GM21381 (cell line): Measurements from ENCODE around the gene ENGASE.

Source experiments
- ATAC-seq: cut with Tn5 transposase; IDR thresholded peaks from one replicate; pipeline ENCODE4 v1.9.1; 2021; ENCODE audit warnings: mild to moderate bottlenecking, moderate library complexity; ENCODE audit not compliant: unreplicated experiment

Gene ENGASE

GRCh38 chr17:79091226-79091670 lies 16.6 kb downstream of the ENGASE start:
- ATAC-seq = no peak

- ATAC-seq = no peak
These were observed 17.9 kb downstream of the ENGASE start for GRCh38 chr17:79092567-79092966.

DNA sequence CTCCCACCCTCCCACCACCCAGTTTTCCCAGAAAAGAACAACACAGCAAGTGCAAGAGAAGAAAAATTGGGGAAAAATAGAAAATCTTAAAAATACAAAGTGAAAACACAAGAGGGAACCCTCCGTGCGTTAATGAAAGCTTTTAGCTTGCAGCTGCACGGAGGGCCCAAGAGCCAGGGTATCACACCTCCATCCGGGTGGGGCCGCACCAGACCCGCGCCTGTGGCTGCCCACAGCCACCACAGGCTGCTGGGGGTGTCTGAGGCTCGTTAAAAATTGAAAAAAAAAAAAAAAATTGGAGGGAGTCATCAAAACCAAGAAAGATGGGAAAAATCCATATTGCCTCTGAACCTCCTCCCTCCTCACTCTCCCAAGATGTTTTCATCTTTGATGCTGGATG lies 18.6 kb downstream of the ENGASE start:
- ATAC-seq = no peak

DNA sequence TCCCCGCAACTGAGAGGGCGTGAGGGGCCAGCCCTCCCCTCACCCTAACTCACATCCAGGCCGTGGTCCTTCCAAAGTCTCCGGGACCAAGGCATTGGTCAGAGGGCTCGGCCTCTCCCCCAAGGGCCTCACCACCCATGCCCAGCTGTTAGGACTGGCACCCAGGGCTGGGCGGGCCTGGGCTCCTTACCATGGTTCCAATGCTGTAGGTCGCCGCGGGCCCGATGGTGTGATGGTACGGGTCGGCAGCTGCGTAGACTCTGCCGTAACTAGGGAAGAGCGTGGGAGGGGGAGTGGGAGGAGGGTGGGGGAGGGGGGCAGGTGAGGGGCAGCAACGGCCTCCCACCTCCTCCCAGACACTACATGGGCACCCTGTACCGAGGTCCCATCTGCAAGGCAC lies 19.6 kb downstream of the ENGASE start:
- no peak for ATAC-seq

DNA sequence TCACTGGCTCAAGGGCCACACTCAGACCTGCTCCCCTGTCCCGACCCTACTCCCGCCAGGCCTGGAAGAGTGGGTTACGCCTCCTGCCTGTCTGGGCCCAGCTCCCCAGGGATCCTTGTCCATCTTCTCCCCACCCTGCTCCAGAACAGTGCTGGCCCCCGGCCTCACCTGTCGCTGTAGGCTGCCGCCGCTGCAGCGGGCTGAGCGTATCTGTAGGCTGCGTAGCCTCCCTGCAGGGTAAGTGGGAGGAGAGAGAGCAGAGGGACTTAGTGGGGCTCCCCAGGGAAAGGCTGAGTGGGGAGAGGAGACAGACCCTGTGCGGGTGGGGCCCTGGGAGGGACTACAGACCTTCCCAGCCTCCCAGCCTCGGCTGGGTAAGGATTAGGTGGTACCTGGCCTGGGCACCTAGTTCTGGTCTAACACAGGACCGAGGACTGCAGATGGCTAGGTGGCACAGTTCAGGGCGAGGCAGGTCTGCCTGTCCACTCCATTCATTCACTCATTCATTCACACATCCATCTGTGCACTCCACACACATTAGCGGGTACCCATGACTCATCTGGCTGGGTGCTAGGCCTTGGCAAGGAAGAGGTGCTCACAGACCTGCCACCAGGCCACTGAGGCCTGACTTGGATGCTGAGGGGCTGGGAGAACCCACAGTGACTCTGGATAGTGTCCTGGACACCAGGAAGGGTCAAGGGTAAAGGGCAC lies 20.9 kb downstream of the ENGASE start:
- no peak for ATAC-seq

DNA sequence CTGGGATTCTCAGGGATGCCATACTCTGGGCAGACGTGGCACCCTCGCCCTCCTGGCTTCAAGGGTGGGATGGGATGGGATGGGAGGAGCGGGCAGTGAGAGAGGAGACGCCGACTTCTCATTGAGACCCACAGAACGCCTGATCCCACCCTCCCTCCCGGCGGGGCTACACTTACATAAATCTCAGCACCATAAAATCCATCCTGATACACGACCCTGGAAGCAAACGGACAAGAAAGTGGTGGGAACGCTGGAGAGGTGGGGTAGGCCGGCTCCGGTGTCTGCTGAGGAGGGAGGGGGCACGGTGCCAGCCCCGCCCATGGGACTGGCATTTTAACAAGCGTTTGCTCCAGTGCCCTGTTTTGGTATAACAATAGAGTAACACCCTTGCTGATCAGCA lies 21.9 kb downstream of the ENGASE start:
- ATAC-seq = no peak

DNA sequence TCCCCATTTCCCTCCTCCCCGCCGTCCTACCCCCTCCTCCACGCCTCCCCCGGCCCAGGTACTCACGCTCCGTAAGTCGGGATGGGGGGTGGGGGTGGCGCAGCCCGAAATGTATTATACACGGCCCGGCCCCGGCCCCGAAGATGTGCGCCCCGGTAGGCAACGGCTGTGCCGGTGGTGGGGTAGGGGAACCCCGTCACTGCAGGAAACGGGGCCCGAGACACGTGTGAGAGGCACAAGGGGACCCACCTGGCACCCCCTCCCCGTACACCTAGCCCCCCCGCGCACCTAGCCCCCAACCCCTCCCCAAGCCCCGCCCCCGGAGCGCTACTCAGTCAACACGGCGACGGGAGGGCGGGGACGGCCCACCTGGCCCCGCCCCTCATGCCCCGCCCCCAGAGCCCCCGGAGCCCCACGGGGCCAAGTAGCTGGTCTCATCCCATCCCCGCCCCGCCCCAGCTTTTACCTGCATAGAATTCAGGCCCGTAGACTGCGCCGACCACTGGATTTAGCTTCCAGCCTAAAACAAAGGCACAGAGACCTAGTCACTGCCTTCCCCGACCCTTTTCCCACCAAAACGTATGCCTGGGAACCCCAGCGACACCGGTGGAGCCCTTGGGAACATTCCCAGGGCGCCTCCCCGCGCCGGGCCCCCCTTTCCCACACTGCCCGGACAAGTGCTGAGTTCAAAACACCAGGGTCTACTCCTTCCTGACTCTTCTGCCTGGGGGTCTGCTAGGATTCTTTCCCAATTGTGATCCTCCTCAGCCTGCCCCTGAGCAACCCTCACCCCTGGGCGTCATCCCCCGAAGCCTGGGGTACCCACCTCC lies 22.8 kb downstream of the ENGASE start:
- ATAC-seq = no peak

DNA sequence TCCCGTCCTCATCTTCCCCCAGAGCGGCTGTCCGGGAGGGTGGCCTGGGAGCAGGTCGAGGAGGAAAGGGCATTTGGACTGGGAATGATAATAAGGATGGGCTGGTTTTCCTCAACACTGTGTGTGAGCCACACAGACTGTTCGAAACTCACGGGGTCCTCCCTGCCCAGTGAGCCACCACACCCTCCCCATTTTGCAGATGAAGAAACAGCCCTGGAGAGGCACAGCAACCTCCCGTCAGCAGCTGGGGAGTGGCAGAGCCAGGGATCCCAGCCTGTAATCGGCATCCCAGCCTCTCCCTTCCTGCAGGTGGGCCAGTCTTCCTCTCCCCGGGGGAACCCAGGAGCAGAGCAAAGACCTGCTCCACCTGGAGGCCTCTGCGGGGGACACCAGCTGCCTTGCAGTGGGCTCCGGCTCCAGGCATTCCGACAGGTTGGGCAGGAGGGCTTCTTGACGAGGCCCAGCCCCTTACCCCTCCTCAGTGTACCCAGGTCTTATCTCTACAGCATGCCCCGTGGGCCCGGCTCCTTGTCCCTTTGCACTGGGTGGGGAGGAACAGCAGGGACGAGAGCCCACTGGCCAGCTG lies 23.8 kb downstream of the ENGASE start:
- ATAC-seq = no peak

DNA sequence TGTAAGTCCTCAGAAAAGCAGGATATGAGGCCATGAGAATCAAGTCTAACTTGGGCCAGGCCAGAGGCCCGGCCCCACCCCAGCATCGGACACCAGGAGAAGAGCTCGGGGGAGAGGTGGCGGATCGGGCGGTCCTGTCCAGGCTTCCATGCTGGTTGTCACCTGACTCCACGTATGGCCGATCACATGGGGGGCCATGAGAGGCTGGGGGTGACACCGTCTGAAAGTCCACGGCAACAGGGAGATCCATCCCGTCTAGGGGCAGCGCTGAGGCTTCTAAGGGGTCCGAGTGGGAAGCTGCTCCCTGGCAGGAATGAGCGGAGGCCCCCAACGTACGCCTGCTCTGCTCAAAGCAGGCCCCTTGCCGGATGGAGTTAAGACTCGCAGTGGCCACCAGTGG lies 25.8 kb downstream of the ENGASE start:
- ATAC-seq = no peak

DNA sequence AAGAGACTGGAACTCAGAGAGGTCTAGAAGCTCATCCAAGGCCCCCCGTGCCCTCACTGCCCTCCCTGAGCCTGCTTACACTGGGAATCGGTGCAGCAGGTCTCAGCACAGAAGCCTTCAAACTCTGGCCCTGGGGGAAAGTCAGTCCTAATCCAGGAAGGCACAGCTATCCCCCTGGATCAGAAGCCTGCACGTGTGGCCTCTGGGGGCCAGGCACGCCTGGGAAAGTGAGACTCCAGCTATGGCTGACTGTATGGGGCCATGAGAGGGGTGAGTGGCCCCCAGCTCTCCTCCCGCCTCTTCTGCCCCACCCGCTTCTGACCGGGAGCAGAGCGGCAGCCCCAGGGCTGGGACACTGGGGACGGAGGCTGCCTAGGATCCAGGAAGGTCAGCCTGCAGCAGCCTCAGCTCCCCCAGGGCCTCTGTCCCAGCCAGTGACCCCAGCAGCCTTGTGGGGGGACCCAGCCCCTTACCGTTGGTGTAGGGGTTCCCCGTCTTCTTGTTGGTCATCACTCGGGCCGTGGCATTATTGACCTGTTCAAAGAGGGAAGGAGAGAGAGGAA lies 26.6 kb downstream of the ENGASE start:
- no peak for ATAC-seq

DNA sequence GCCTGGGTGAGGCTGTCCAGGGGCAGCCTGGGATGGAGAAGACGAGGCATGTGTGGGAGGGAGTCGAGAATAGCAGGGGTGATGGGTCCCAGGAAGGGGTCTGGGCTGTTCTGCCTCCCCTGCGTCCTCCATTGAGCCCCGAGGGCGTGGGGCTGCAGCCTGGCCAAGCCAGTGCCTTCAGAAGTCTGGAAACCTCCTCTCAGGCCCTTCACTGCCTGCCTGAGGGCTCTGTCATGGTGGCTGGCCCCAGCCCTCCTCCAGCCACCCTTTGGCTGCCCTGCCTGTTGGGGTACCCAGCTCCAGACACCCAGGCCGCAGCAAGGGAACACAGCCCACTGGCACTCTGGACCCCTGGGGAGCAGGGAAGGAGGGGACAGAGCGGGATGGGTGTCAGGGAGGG lies 27.6 kb downstream of the ENGASE start:
- ATAC-seq = no peak

- ATAC-seq = no peak
These were observed 30.4 kb downstream of the ENGASE start for GRCh38 chr17:79104898-79105600.

DNA sequence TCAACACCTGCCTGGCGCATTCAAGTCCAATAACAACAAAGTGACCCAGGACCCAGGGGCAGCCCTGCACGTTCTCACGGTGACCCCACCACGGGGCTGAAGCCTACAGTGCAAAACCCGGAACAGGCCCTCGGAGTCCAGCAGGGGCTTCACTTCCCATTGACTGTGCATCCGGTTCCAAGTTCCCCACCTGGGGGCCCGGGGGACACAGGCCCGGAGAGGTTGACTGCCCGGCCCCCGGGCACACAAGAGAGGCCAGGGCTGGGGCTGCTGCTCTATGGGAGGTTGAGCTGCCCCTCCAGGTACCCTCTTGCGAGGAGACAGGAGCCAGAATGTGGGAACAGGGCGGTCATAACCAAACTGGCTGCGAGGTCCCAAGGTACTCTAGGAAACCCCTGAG lies 31.3 kb downstream of the ENGASE start:
- no peak for ATAC-seq

- ATAC-seq = no peak
These were observed 32.3 kb downstream of the ENGASE start for GRCh38 chr17:79106958-79107357.

DNA sequence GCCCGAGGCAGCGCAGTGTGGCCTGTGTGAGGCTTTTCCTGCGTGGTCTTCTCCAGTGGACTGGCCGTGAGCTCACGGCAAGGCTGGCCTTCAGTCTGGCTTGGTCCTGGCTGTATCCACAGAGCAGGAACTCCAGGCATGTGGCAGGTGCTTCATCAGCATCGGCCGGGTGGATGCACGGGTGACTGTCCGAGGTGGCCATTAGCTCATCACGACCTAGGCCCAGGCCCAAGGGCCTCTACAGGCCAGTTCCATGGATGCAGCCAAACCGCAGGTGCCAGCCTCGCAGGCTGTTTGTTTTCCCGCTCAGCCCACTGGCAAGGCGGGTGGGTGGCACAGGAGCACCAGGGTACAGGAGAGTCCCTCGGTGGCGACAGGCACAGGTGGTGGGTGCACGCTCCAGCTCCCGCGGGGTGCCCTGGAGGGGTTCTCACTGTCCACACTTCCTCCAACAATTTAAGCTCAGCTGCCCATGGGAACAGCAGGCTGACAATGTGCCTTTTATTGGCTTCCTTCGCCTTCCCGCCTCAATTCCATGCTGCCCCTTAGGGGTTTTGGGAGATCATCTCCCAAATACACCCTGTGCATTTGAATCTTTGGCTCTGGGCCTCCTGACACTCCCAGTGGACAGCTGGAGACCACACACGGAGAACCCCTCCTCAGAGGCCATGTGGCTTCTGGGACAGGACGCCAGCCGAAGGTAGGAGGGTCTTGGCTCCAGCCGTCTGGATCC lies 33.0 kb downstream of the ENGASE start:
- no peak for ATAC-seq

DNA sequence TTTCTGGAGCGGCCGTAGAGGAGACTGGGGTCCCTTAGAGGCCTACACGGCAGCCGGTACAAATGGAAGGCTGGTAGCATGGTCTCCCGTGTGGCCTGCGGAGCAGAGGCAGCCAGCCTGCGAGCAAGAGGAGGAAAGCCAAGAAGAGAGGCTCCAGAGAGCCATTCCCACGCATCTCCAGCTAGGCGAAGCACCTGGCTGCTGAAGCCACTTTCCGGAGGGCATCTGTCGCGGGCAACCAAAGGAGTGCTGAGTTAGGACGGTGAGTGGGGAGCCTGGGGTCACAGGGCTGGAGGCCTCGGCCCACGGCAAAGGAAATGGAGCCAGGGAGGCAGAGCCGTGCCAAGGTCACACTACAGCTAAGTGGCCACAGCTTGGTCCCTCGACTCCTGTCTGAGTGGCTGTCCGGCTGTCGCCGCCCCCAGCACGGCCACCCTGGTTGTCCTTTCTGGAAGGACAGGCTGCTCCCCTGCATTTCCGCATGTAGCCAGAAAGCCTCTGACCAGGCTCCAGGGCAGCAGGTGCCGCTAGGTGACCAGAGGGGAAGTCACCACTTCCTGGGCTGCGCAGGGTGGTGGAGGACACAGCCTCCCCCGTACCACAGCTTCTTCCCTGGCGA lies 33.7 kb downstream of the ENGASE start:
- no peak for ATAC-seq

GRCh38 chr17:79108870-79109269 lies 34.2 kb downstream of the ENGASE start:
- ATAC-seq = no peak

DNA sequence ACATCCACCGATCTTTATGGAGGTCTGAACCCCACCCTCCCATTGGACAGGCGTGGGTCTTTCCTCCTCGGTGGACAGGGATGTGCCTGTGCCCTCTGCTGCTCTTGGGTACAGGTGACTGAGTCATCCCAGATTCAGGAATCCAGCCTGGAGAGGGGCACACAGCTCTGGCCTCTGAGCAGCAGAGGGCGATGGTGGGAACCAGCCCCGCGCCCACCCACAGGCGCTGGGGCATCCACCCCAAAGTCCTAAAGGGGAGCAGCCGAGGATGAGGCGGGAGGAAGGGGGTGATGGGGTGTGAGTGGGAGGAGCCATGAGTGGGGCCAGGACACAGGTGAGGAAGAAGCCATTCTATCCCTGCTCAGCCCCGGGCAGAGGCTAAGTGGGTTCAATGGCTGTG lies 35.0 kb downstream of the ENGASE start:
- no peak for ATAC-seq

GRCh38 chr17:79111097-79111496 lies 36.5 kb downstream of the ENGASE start:
- ATAC-seq = no peak

GRCh38 chr17:79112471-79112870 lies 37.8 kb downstream of the ENGASE start:
- ATAC-seq = no peak
